ENCODE results near the gene TXNDC11. TPM values are rescaled to one million over a fixed set of nuclear protein-coding genes. Genes with fewer than 3 reads are reported as not detected.

TXNDC11 gene
- total RNA-seq, 1 donor from 2014 or later = 36.1 TPM

DNA sequence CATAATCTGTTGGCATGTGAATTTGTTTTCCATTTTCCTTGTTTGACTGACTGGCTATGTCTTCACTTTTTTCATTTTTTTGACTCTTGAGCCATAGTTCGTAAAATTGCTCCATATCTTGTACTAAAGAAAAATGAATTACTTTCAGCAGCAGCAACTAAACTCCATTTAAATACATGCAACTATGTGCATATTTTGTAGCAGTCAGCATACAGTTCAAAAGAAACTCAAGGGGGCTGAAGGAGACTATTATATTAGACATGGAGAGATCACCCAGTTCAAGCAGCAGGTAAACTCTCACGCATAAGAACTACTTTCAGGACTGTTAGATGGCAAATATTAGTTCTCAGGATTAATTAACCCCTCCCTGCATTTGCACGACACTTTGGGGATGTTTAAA, 13.6 kb upstream of the TXNDC11 start:
- Histone ChIP-seq H3K27me3 (ENCODE audit: control insufficient read depth, insufficient read depth, low read length) (no peaks in the 10 kb centered on the region), H3K36me3 (ENCODE audit: control insufficient read depth, insufficient read depth, low read length) (peaks cover 6% of the 10 kb centered on the region), H3K4me3 (ENCODE audit: low read depth, low read length) (no peak overlapping the region)
- TF ChIP-seq, protein P1, sequence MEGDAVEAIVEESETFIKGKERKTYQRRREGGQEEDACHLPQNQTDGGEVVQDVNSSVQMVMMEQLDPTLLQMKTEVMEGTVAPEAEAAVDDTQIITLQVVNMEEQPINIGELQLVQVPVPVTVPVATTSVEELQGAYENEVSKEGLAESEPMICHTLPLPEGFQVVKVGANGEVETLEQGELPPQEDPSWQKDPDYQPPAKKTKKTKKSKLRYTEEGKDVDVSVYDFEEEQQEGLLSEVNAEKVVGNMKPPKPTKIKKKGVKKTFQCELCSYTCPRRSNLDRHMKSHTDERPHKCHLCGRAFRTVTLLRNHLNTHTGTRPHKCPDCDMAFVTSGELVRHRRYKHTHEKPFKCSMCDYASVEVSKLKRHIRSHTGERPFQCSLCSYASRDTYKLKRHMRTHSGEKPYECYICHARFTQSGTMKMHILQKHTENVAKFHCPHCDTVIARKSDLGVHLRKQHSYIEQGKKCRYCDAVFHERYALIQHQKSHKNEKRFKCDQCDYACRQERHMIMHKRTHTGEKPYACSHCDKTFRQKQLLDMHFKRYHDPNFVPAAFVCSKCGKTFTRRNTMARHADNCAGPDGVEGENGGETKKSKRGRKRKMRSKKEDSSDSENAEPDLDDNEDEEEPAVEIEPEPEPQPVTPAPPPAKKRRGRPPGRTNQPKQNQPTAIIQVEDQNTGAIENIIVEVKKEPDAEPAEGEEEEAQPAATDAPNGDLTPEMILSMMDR (IDR thresholded peaks at IDR 0.05; ENCODE audit: insufficient read depth, low read length, poor library complexity, severe bottlenecking) = no peak
- DNase-seq (ENCODE audit: low read depth) = no peak

DNA sequence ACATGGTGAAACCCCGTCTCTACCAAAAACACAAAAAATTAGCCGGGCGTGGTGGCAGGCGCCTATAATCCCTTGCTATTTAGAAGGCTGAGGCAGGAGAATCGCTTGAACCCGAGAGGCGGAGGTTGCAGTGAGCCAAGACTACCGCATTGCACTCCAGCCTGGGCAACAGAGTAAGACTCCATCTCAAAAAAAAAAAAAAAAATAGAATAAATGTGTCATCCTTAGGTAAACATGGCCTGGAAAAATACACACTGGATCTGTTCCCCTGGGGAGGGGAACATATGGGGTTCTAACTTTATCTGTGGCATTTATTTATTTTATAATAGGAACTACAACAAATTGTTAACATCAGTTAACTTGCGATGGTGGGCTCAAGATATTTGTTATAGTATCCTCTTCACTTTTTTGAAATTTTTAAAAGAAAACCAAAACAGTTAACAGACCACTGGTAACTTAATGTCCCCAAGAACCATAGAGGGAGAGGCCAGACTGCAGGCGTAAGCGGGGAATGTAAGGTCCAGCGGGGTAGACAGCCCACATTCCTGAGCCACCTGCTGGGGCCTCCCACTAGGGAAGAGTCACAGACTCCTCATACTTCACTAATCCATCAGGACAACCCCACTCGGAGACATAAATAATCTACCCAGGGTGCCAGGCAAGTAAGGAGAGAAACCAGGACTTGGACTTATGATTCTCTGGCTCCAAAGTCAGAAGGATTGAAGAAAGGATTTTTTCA, 12.5 kb upstream of the TXNDC11 start:
- DNase-seq (ENCODE audit: low read depth) = no peak
- TF ChIP-seq, protein P1 (IDR thresholded peaks at IDR 0.05; ENCODE audit: insufficient read depth, low read length, poor library complexity, severe bottlenecking) = no peak
- Histone ChIP-seq H3K36me3 (ENCODE audit: control insufficient read depth, insufficient read depth, low read length) (peaks cover 6% of the 10 kb centered on the region), H3K27me3 (ENCODE audit: control insufficient read depth, insufficient read depth, low read length) (no peaks in the 10 kb centered on the region), H3K4me3 (ENCODE audit: low read depth, low read length) (no peak overlapping the region)

DNA sequence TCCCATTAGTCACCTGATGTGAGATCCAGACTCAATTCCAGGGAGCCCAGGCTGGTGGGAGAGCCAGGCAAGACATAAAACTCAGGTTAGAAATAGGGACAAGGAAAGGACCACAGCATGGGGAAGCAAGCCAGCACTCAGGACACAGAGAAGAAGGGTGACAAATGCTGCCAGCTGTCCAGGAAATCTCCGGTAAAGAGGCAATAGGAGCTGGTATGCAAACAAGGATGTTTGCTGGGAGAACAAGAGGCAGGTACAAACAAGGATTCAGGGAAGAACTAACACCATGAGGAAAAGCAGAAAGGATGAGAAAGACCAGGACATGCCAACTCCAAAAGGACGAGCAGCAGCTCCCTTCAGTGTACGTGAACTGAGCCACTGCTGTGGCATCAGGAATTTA, 10.2 kb upstream of the TXNDC11 start:
- H3K27me3 ChIP-seq (ENCODE audit: control insufficient read depth, insufficient read depth, low read length) = no peaks in the 10 kb centered on the region
- H3K36me3 ChIP-seq (ENCODE audit: control insufficient read depth, insufficient read depth, low read length) = peaks cover 9% of the 10 kb centered on the region
- H3K4me3 ChIP-seq (ENCODE audit: low read depth, low read length) = no peak overlapping the region
- TF ChIP-seq, protein P1 (IDR thresholded peaks at IDR 0.05; ENCODE audit: insufficient read depth, low read length, poor library complexity, severe bottlenecking) = no peak
- DNase-seq (ENCODE audit: low read depth) = no peak

DNA sequence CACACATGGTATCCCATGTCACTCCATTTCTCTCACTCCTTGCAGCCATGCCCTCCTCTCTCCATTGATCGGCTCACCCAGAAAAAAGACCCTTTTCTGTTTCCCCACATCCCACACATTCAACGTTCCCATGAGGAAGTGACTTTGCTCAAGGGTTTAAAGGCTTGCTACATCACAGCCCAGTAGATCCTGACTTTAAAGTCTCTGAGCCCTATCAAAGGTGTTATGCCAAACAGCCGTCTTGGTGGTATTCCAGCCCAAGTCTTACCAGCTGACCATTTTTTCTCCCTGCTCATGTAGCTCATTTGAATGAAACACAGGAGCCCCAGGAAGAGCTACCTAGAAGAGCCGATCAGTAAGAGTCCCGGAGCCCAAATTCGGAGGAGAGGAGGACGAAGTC, 7.4 kb upstream of the TXNDC11 start:
- peaks cover 7% of the 10 kb centered on the region for H3K36me3 ChIP-seq (ENCODE audit: control insufficient read depth, insufficient read depth, low read length)
- no peak for DNase-seq (ENCODE audit: low read depth)
- H3K27me3 ChIP-seq (ENCODE audit: control insufficient read depth, insufficient read depth, low read length) = no peaks in the 10 kb centered on the region
- TF ChIP-seq, protein P1 (IDR thresholded peaks at IDR 0.05; ENCODE audit: insufficient read depth, low read length, poor library complexity, severe bottlenecking) = no peak
- H3K4me3 ChIP-seq (ENCODE audit: low read depth, low read length) = no peak overlapping the region

DNA sequence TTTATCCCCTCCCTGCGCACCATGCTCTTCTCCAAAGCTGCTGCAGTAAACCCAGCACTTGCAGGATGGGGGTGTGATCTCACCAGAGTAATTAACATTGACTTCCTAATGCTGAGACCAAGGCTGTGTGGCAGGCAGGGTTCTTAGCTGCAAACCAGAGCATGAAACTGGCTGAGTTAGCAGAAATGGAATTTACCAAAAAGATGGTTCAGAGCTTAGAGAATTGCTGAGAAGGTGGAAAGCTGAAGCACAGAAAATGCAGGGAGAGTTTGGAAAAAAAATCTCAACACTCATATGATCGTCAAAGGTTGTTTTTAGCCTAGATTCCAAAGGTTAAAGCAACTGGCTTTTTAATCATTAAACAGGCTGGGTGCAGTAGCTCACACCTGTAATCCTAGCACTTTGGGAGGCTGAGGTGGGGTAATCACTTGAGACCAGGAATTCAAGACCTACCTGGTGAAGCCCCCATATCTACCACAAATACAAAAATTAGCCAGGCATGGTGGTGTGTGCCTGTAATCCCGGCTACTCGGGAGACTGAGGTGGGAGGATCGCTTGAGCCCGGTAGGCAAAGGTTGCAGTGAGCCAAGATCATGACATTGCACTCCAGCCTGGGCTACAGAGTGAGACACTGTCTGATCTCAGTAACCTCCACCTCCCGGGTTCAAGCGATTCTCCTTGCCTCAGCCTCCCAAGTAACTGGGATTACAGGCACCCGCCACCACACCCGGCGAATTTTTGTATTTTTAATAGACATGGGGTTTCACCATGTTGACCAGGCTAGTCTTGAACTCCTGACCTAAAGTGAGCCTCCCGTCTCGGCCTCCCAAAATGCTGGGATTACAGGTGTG, 6.0 kb upstream of the TXNDC11 start:
- Histone ChIP-seq H3K4me3 (ENCODE audit: low read depth, low read length) (no peak overlapping the region), H3K27me3 (ENCODE audit: control insufficient read depth, insufficient read depth, low read length) (no peaks in the 10 kb centered on the region), H3K36me3 (ENCODE audit: control insufficient read depth, insufficient read depth, low read length) (peaks cover 7% of the 10 kb centered on the region)
- DNase-seq (ENCODE audit: low read depth) = no peak
- TF ChIP-seq, protein P1 (IDR thresholded peaks at IDR 0.05; ENCODE audit: insufficient read depth, low read length, poor library complexity, severe bottlenecking) = no peak
